Fibroblast of mammary gland (primary cell): ENCODE measurements around the gene SCN2B.

Experiments
- DNase-seq: peaks from one replicate; pipeline ENCODE4 v3.0.0-alpha.2; 2010; ENCODE audit warnings: low read depth
- H3K4me3 ChIP-seq: 2 replicates; pipeline ENCODE4 v1.5.1; 2011; ENCODE audit warnings: low read depth, mild to moderate bottlenecking, low read length, moderate library complexity; ENCODE audit not compliant: control insufficient read depth
- TF ChIP-seq, protein P1 (sequence below): conservative IDR thresholded peaks from 2 replicates; pipeline ENCODE4 v1.5.1; 2011; ENCODE audit warnings: low read depth, low read length, inconsistent platforms; ENCODE audit not compliant: control insufficient read depth, insufficient read depth

The SCN2B gene, protein sequence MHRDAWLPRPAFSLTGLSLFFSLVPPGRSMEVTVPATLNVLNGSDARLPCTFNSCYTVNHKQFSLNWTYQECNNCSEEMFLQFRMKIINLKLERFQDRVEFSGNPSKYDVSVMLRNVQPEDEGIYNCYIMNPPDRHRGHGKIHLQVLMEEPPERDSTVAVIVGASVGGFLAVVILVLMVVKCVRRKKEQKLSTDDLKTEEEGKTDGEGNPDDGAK

DNA sequence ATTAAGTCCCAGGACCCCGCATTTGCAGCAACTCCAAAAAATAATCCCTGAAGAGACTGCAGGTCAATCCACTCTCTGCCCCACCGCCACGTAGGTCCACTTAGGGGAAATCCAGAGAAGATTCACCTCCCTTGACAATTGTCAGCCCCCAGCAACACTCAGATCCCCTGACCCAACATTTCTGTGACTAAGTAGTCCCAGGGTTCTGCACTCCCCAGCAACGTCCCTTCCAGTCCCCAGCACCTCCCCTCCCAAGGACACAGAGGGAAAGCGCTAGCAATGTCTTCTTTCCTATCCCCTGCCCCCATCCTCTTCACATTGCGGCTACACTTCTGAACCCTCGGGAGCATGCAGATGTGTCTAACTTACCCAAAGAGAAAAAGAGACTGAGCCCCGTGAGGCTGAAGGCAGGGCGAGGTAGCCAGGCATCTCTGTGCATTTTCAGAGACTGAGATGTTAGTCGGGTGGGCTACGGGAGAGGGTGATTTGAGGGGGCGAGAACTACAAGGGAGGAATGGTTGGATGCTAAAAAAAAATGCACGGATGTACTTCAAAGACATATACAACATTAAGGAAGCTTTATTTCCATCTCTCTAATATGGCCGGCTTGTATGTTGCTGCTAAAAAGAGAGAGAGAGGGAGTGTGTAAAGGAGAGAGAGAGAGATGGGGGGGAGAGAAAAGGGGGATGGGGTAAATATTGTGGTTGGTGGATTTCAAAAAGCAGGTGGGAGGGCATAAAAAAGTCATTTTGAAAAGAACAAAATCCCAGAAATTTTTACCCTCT, at the start of gene SCN2B:
Gene SCN2B, minus strand, starts transcription at position 647 of the 785 bp plus-strand sequence. Its CDS starts 208 bp downstream, at position 439.
- TF ChIP-seq, protein P1, sequence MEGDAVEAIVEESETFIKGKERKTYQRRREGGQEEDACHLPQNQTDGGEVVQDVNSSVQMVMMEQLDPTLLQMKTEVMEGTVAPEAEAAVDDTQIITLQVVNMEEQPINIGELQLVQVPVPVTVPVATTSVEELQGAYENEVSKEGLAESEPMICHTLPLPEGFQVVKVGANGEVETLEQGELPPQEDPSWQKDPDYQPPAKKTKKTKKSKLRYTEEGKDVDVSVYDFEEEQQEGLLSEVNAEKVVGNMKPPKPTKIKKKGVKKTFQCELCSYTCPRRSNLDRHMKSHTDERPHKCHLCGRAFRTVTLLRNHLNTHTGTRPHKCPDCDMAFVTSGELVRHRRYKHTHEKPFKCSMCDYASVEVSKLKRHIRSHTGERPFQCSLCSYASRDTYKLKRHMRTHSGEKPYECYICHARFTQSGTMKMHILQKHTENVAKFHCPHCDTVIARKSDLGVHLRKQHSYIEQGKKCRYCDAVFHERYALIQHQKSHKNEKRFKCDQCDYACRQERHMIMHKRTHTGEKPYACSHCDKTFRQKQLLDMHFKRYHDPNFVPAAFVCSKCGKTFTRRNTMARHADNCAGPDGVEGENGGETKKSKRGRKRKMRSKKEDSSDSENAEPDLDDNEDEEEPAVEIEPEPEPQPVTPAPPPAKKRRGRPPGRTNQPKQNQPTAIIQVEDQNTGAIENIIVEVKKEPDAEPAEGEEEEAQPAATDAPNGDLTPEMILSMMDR: no peak
- no peak within 1 kb of the TSS for H3K4me3 ChIP-seq
- DNase-seq: no peak

DNA sequence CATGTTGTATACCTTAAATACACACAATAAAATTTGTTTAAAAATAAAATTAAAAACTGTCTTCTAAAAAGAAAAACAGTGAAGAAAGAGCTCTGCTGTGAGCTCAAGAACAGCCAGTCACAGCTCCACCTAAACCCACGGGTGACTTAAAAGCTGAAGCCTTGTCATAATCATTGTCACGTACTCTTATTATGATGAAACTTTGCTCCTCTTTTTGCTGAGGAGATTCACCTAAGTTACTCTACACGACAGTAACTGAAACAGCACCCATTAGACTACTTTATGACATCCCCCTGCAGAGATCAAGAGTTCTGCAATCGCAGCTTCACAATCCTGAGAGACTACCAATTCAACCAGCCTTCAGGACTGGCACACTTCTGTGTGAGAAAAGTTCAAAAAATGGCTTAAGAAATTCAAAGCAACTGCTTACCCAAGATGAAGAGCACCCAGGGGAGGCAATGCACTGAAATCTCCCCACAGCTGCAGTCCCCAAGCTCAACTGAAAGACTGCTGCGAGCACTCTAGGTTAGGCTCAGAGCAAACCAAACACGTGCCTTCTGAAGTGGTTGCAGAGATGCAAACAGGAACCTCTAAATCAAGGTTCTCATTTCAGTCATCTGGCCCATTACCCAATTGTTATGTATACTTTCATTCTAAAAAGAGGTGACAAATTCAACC, 48.2 kb upstream of the SCN2B start, which contains the start of gene JAML:
Gene JAML, minus strand, starts transcription at position 501 of the 678 bp plus-strand sequence. CDS start 10,145 bp downstream, outside the sequence.
- DNase-seq: no peak
- TF ChIP-seq, protein P1: no peak
- no peak within 1 kb of the TSS for H3K4me3 ChIP-seq

- no peak for DNase-seq
- TF ChIP-seq, protein P1: no peak
- H3K4me3 ChIP-seq: no peak overlapping the region
Observed at GRCh38 chr11:118223992-118224391, 47.6 kb upstream of the SCN2B start.

DNA sequence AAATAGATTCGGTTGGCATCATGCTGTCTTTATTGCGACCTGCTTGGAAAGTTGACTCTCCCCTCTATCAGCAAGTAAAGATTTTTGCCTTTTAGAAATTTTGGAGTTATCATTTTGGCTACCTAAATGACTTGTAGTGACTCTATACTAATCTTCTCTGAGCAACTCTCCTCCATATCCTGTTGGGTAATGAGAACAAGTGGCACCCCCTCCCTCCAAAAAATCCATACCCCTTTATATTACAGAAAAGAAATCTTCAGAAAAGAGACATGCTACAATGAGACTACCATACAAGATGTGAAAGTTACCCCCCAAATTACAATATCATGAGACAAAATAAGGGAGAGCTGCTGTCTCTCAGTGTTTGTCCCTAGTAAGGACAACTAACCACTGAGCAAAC, 47.1 kb upstream of the SCN2B start:
- TF ChIP-seq, protein P1: no peak
- no peak for DNase-seq
- H3K4me3 ChIP-seq: no peak overlapping the region

- TF ChIP-seq, protein P1: no peak
- no peak overlapping the region for H3K4me3 ChIP-seq
- DNase-seq: no peak
Observed at GRCh38 chr11:118222437-118222836, 46.0 kb upstream of the SCN2B start.

DNA sequence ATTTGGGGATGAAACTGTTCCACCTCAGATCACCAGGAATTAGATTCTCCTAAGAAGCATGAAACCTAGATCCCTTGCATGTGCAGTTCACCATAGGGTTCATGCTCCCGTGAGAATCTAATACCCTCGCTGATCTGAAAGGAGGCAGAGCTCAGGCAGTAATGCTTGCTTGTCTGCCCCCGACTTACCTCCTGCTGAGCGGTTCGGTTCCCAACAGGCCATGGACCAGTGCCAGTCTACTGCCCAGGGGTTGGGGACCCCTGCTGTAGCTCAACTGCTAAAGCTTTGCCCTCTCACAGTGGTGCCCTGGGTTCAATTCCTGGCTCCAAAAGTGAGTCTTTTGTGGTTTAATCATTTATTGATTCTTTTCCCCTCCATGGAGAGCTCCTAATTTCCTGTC, 45.0 kb upstream of the SCN2B start:
- H3K4me3 ChIP-seq: no peak overlapping the region
- TF ChIP-seq, protein P1: no peak

More for the DNA sequence above, 45.0 kb upstream of the SCN2B start:
- no peak for DNase-seq
